GM20000 (cell line): ENCODE data around the gene PAMR1.

Source experiments
- DNase-seq: peaks from one replicate; pipeline ENCODE4 v3.0.0; 2012; ENCODE audit warnings: low spot score
- CTCF ChIP-seq: IDR thresholded peaks from 2 replicates; pipeline ENCODE4 v1.5.1; 2012; ENCODE audit warnings: mild to moderate bottlenecking, control low read depth; ENCODE audit errors: extremely low read depth, missing control alignments

The PAMR1 gene

DNA sequence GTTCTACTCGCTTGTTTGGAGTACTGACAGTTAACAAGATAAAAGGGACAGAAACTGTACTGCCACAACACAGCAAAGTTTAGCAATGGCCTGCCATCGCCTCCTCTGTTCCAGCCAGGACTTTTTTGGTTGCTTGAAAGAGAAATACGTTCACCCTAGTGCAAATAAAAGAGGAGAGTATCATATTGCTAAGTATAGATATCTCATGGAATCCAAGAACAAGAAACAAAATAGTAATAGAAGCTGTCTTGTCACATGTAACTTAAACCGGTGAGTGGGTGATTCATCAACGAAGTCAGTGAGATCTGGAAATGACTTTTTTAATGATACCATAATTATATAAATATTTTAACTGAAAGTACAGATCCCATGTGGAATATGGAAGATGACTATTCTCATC is 141.5 kb downstream of the PAMR1 start:
- TF ChIP-seq CTCF, result no peak
- DNase-seq, result no peak
